ENCODE measurements around the gene PRR35. TPM values are rescaled to one million over a fixed set of nuclear protein-coding genes. Genes with fewer than 3 reads are reported as not detected.

The PRR35 gene
- total RNA-seq, 4 donors from 2014 or later: not detected

DNA sequence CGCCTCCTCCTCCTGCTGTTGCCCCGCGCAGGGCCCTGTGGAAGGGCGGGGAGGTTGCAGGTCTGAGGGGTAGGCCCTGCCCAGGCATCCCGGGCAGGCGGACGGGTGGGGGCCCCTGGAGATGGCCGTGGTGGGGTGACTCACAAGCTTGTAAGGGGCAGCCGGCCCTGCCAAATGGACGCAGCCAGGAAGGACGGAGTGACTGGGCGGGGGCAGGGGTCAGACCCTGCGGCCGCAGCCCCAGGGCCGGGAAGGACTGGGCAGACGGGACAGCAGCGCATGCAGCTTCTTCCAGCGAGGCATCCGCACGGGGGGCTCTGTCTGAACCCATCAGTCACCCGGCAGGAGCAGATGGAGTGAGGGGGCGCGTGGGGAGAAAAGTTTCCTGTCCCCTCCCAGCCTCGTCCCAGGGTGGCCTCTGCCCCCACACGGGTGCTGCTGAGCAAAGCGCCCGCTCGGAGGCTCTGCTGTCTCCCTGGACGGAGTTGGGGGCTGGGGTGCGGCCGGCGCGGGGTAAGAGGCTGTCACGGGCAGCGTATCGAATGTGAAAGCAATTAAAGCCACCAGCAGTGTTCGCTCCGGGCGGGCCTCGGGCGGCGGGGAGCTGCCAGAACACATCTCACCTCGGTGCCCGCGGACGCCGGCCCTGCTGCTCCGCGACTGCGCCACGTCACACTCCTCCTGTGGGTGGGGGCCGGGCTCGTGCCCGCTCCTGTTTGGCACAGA lies 5.4 kb upstream of the PRR35 start:
- no peaks in the 10 kb centered on the region for H3K9me3 ChIP-seq
- H3K36me3 ChIP-seq: peaks cover 0 to 15% (median 7%) of the 10 kb centered on the region in 4 donors
- no peak for TF ChIP-seq POLR2AphosphoS5 (IDR thresholded peaks at IDR 0.05)
- H3K4me1 ChIP-seq: peaks cover 0 to 14% (median 7%) of the 10 kb centered on the region in 4 donors
- intact Hi-C loops (cut with DNase I; ENCODE audit: low total_unique reads): no loop called here
- H3K4me3 ChIP-seq: no peak overlapping the region
- peak; percentile 34 for DNase-seq
- peaks cover 38% of the 10 kb centered on the region for H3K27me3 ChIP-seq
- in situ Hi-C loops (cut with MboI; ENCODE audit: low pct_ligation_motif_present in 1 of 4, low pct_unique_long_range_greater_than_20kb in 1 of 4, low sequenced_read_pairs in 3 of 4): no loop called here
- no peak overlapping the region for H3K27ac ChIP-seq
- WGBS, 2 donors (ENCODE audit: low coverage in 1 of 2): 67% methylated on average over 33 of the region's 54 CpGs; no CpG with 5 or more reads in 1 of the 2 donors

DNA sequence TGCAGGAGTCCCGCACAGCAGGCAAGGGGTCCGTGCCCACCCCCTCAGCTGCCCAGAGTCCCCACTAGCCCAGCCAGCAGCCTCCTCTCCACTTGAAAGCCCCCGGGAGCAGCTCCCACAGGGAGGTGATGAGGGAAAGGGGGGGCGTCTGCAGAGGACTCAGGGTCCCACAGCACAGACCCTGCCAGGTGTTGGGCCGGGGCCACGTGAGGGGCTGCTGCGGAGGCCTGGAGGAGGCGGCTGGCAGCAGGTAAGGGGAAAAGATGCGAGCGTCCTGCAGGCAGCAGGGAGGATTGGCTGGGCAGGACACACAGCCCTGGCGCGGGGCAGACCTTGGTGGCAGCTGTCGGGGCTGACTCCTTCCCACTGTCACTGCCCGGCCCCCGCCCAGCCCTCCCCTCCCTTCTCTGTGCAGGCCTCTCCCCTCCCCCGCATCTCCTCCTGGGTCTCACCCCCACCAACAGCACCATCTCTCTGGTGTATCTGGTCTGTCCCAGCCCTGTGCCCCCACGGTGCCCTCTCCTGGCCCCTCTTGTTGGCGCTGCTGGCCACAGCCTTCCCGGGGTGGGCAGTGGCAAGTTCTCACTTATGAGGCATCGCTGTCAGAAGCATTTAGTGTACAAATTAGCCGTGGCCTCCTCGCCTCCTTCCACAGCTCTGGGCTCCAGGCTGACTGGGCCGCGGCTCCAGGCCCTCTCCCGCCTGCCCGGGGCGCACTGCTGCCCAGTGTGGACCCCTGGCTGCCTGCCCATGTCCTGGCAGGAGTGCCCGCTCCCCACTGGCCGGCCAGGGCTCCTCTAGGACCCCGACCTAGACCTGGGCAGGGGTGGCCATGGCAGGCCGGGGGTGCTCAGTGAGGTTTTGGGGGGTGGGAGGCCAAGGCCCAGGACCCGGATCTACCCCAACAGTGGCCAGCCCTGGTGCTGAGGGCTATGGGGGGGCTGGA lies 4.4 kb upstream of the PRR35 start:
- no peaks in the 10 kb centered on the region for H3K9me3 ChIP-seq
- no peak overlapping the region for H3K4me3 ChIP-seq
- H3K27me3 ChIP-seq: peaks cover 47% of the 10 kb centered on the region
- TF ChIP-seq POLR2A (IDR thresholded peaks at IDR 0.05): no peak
- intact Hi-C loops (cut with DNase I; ENCODE audit: low total_unique reads): no loop called here
- in situ Hi-C loops (cut with MboI; ENCODE audit: low pct_ligation_motif_present in 1 of 4, low pct_unique_long_range_greater_than_20kb in 1 of 4, low sequenced_read_pairs in 3 of 4): no loop called here
- WGBS, 2 donors (ENCODE audit: low coverage in 1 of 2): 61% methylated on average over 27 of the region's 32 CpGs; no CpG with 5 or more reads in 1 of the 2 donors
- no peak for DNase-seq
- H3K4me1 ChIP-seq: peaks cover 0 to 15% (median 9%) of the 10 kb centered on the region in 4 donors
- H3K27ac ChIP-seq: no peak overlapping the region
- peaks cover 0 to 15% (median 5%) of the 10 kb centered on the region in 4 donors for H3K36me3 ChIP-seq

DNA sequence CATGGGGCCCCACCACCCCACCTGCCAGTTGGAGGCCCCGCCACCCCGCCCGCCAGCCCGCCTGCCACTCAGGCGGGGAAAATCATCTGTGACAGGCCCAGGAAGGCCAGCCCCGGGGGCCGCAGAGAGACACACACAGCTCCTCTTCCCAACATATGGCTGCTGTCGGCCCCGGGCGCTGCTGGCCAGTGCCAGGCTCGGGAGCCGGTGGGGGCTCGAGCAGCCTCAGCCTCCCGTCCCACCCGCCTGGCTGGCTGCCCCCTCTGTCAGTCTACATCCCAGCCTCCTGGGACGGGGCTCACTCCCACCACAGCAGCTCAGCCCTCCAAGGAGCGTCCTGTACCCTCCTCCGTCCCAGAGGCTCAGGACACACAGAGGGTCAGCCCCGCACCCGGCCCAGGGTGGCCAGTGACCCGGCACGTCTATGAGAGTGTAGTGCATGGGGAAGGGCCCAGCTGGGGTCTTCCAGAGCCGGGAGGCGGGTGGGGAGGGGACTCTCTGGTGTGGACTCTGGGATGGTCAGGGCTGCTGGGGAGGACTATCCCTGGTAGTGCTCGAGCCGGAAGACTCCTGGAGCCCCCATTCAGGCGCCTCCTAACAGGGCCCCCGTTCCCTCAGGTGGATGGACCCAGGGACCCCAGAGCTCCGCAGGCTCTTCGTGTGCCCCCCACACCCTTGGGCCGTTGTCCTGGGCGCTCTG lies 3.6 kb upstream of the PRR35 start:
- DNase-seq: no peak
- no peak overlapping the region for H3K27ac ChIP-seq
- intact Hi-C loops (cut with DNase I; ENCODE audit: low total_unique reads): no loop called here
- H3K9me3 ChIP-seq: no peaks in the 10 kb centered on the region
- TF ChIP-seq, protein P1, sequence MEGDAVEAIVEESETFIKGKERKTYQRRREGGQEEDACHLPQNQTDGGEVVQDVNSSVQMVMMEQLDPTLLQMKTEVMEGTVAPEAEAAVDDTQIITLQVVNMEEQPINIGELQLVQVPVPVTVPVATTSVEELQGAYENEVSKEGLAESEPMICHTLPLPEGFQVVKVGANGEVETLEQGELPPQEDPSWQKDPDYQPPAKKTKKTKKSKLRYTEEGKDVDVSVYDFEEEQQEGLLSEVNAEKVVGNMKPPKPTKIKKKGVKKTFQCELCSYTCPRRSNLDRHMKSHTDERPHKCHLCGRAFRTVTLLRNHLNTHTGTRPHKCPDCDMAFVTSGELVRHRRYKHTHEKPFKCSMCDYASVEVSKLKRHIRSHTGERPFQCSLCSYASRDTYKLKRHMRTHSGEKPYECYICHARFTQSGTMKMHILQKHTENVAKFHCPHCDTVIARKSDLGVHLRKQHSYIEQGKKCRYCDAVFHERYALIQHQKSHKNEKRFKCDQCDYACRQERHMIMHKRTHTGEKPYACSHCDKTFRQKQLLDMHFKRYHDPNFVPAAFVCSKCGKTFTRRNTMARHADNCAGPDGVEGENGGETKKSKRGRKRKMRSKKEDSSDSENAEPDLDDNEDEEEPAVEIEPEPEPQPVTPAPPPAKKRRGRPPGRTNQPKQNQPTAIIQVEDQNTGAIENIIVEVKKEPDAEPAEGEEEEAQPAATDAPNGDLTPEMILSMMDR (IDR thresholded peaks at IDR 0.05): no peak
- TF ChIP-seq POLR2AphosphoS5 (IDR thresholded peaks at IDR 0.05) (no peak), EP300 (IDR thresholded peaks at IDR 0.05; ENCODE audit: low read depth) (no peak), POLR2A (IDR thresholded peaks at IDR 0.05) (no peak)
- H3K4me1 ChIP-seq: peaks cover 0 to 15% (median 9%) of the 10 kb centered on the region in 4 donors
- peaks cover 55% of the 10 kb centered on the region for H3K27me3 ChIP-seq
- peaks cover 0 to 11% (median 5%) of the 10 kb centered on the region in 4 donors for H3K36me3 ChIP-seq
- in situ Hi-C loops (cut with MboI; ENCODE audit: low pct_ligation_motif_present in 1 of 4, low pct_unique_long_range_greater_than_20kb in 1 of 4, low sequenced_read_pairs in 3 of 4): no loop called here
- 70% methylated on average over 19 of the region's 32 CpGs; no CpG with 5 or more reads in 1 of the 2 donors for WGBS, 2 donors (ENCODE audit: low coverage in 1 of 2)
- H3K4me3 ChIP-seq: no peak overlapping the region

DNA sequence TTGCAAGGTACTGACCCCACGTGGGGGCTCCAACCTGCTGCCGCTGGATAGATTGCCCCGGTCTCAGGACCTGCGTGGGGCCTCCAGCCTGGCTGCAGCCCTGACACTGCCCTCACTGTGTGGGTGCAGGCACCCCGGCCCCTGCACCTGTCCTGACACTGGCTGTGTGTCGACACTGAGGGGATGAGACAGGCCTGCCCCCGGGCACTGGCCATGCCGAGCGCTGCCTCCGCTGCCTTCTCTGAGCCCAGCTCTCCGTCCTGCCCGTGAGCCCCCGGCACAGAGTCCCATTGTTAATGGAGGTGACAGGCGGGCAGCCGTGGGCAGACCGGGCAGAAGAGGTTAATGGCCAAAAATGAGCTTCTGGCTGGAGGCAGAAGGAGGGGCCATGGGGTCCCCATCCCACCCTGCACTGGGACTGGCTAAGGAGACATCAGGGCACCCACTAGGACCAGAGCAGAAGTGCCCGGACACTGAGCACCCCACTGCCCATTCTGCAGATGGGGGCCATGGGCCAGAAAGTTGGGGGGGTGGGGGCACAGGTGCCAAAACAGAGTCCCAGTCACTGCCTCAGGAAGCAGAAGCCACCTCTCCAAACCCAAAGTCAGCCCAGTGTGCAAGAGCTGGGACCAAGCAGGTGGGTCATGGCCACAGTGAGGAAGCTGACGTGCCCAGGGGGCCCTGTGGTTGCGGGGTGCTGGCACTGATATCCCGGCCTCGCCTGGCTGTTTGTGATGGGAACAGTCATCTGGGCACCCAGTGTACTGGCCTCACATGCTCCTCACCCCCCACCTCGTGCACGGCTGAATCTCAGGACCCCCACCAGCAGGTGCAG lies 2.5 kb upstream of the PRR35 start:
- Histone ChIP-seq H3K27me3 (peaks cover 66% of the 10 kb centered on the region), H3K36me3 (peaks cover 0 to under 1% (median under 1%) of the 10 kb centered on the region in 4 donors), H3K4me1 (peaks cover 0 to 15% (median 9%) of the 10 kb centered on the region in 4 donors), H3K9me3 (no peaks in the 10 kb centered on the region), H3K27ac (no peak overlapping the region), H3K4me3 (no peak overlapping the region)
- in situ Hi-C loops (cut with MboI; ENCODE audit: low pct_ligation_motif_present in 1 of 4, low pct_unique_long_range_greater_than_20kb in 1 of 4, low sequenced_read_pairs in 3 of 4): no loop called here
- WGBS, 2 donors (ENCODE audit: low coverage in 1 of 2): 78% methylated on average over 18 of the region's 23 CpGs; no CpG with 5 or more reads in 1 of the 2 donors
- DNase-seq: no peak
- intact Hi-C loops (cut with DNase I; ENCODE audit: low total_unique reads): no loop called here
- TF ChIP-seq, protein P1 (IDR thresholded peaks at IDR 0.05): no peak
- TF ChIP-seq EP300 (IDR thresholded peaks at IDR 0.05; ENCODE audit: low read depth) (no peak), POLR2A (IDR thresholded peaks at IDR 0.05) (no peak), POLR2AphosphoS5 (IDR thresholded peaks at IDR 0.05) (no peak)

Data from transverse colon (tissue), 4 donors.